ENCODE measurements around the gene GZMH.
"Not testable (repeated sequence)": the region's sequence is repeated elsewhere in the genome, so short reads cannot be mapped to it uniquely, and the experiment has no call there.

Gene GZMH

DNA sequence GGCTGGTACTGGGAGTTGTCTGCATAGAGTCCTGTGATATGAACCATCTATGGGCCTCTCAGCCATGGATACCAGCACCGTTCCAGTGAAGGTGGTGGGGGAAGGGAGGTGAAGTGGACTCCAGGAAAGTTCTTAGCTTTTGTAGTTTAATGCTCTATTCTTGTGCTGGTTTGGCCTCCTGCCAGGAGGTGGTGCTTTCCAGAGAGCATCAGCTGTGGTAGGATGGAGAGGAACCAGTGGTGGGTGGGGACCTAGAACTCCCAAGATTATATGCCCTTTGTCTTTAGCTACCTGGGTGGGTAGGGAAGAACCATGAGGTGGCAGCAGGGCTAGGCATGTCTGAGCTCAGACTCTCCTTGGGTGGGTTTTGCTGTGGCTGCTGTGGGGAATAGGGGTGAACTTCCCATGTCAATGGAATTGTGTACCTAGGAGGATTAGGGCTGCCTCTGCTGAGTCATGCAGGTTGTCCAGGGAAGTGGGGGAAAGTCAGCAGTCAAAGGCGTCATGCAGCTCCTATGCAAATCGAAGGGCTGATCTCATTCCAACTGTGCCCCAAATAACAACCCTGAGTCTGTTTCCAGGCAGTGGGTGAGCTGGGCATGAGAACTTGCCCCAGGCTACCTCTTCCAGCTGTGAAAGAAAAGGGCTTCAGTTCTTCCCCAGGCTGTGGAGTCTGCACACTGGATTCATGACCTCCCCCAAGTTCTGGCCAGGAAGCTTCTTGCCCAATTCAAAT, 14.2 kb downstream of the GZMH start:
- in situ Hi-C loops (cut with MboI; ENCODE audit: low sequenced_read_pairs) = no loop called here

GRCh38 chr14:24591004-24591403, 18.5 kb downstream of the GZMH start:
- in situ Hi-C loops (cut with MboI; ENCODE audit: low sequenced_read_pairs) = not testable (repeated sequence)

DNA sequence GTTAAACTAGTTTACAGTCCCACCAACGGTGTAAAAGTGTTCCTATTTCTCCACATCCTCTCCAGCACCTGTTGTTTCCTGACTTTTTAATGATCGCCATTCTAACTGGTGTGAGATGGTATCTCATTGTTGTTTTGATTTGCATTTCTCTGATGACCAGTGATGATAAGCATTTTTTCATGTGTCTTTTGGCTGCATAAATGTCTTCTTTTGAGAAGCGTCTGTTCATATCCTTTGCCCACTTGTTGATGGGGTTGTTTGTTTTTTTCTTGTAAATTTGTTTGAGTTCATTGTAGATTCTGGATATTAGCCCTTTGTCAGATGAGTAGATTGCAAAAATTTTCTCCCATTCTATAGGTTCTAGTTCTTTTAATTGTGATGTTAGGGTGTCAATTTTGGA, 25.1 kb downstream of the GZMH start:
- in situ Hi-C loops (cut with MboI; ENCODE audit: low sequenced_read_pairs) = not testable (repeated sequence)

DNA sequence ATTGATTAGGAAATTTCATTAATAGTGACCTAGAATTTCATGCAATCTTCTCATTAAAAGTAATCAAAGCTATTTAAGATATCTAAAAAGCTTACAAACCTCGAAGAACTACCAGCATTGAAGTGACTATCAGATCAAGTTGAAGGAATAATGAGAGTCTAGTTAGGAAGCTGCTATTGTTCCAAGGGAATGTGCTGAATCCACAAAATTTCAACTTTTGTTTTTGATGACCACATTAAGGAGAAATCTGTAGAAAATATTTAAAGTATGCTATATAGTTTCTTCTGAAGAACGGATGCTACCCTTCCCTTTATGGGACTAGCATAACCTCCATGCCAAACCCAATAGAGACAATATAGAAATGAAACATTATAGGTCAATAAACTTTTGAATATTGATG, 30.9 kb downstream of the GZMH start:
- in situ Hi-C loops (cut with MboI; ENCODE audit: low sequenced_read_pairs) = no loop called here

DNA sequence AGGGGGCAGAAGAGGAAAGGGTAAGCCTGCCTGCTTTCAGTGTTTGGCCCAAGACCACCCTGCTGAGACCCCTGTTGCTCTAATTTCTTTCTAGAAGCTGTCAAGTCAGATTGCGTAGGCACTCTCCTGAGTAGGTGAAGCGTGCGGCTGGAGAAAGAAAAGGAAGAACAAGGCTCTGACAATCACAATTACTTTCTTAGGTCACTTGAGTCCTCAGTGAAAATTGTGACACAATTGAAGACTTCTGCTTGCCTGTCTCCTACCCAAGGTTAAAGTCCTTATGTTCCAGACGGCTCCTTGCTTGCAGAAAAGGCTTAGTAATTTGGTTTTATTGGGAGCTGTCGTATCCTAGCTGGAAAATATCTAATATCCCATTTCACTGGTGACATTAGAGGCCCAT, 32.7 kb downstream of the GZMH start:
- in situ Hi-C loops (cut with MboI; ENCODE audit: low sequenced_read_pairs) = no loop called here

- in situ Hi-C loops (cut with MboI; ENCODE audit: low sequenced_read_pairs) = no loop called here
Observed at GRCh38 chr14:24576182-24576581, 33.3 kb downstream of the GZMH start, which contains the start of gene CTSG. Gene CTSG (minus strand): TSS chr14:24576250. CDS start chr14:24576223, 27 bp downstream.

DNA sequence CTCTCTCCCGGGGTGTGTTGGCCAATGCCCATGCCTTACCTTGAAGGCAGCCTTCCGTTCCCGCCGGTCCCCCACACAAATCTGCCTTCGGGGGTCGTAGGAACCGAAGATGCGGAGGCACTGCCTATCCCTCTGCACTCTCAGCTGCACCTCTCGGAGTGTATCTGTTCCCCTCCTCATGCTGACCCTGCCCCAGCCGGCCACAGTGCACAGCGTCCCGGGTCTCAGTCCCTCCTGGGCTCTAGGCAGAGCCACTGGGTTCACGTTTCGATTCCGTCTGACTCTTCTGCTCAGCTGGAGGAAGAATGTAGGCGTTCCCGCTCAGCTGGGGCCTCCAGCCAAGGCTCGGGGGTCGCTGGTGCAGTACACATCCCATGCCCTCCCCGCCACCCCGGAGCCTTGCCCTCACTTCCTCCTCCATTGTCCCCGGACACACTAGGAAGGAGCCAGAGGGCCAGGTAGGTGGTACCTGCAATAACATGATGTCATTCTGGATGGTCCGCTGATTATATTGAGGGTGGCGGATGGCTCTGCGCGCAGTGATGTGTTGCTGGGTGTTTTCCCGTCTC, 35.2 kb downstream of the GZMH start:
- in situ Hi-C loops (cut with MboI; ENCODE audit: low sequenced_read_pairs) = no loop called here

DNA sequence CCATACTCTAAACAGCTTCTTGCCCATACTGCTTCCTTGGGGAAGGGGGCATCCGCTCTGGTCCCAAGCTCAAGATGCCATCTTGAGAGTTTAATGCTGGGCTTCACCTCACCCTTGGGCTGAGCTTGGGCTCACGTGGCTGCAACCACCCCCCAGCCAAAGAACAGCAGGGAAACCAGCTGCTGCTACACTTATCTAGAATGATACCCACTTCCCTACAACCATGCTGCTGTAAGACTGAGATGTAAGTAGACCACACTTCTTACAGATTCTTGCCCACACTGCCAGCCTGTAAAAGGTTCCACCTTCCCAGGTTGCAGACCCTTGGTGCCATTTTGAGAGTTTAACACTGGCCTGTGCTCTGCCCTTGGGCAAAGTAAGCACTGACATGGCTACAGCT, 43.2 kb downstream of the GZMH start:
- in situ Hi-C loops (cut with MboI; ENCODE audit: low sequenced_read_pairs) = no loop called here

DNA sequence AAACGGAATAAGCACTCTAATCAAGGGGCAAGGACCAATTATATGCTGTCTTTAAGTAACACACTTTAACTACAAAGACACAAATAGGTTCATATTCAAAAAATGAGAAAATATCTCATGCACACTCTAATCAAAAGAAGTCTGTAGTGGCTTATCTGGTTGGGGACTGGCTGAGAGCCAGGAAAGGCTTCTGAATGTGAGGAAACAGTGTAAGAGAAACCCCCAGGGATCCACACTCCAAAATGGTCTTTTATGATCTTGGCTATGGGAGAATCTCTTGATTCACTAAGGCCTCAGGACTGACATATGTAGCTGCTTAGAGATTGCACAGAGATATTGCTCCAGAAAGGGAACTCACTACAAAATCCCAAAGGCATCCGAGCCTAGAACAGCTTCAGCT, 43.7 kb downstream of the GZMH start:
- in situ Hi-C loops (cut with MboI; ENCODE audit: low sequenced_read_pairs) = no loop called here

DNA sequence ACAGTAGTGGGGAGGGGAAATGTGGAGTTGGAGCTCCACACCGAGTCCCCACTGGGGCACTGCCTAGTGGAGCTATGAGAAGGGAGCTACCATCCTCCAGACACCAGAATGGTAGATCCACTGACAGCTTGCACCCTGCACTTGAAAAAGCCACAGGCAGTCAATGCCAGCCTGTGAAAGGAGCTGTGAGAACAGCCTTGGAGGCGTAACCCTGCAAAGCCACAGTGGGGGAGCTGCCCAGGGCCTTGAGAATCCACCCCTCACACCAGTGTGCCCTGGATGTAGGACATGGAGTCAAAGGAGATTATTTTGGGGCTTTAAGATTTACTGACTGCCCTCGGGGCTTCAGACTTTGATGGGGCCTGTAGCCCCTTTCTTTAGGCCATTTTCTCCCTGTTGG, 46.0 kb downstream of the GZMH start:
- in situ Hi-C loops (cut with MboI; ENCODE audit: low sequenced_read_pairs) = no loop called here

DNA sequence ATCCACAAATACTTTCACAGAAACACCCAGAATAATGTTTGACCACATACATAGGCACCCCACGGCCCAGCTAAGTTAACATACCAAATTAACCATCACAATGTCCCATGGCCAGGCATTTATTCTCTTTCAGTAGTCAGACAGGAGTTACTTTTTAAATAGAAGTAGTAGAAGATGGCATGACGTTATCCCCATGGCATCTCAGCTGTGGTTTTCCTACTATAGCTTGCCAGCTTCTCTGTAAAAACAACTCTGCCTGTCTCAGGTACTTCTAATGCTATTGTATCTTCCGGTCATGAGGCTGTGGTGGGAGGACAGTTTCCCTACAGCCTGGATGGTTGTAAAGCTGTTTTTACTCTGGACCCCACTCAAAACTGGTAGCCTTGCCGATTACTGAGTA, 52.7 kb downstream of the GZMH start:
- in situ Hi-C loops (cut with MboI; ENCODE audit: low sequenced_read_pairs) = no loop called here
